ENCODE data around the gene TCEAL1. TPM values are rescaled to one million over a fixed set of nuclear protein-coding genes. Genes with fewer than 3 reads are reported as not detected.

Gene TCEAL1
- total RNA-seq, 1 experiment from 2014 or later: not detected

- TF ChIP-seq ATF3 (IDR thresholded peaks at IDR 0.05) (no peak), CBX3 (IDR thresholded peaks at IDR 0.05; ENCODE audit: low read depth) (no peak)
Measured at GRCh38 chrX:103630171-103630511, 1.4 kb downstream of the TCEAL1 start (continued).

GRCh38 chrX:103631145-103631544 lies 2.4 kb downstream of the TCEAL1 start:
- no TSS peak for BruUV-seq (replicated peaks)
- no peak overlapping the region for H3K4me2 ChIP-seq (ENCODE audit: low read length)
- ChIA-PET RAD21 (ENCODE audit: low non-redundant PET in 1 of 2, low total read pairs in 2 of 2, uncharacterized antibody in 2 of 2, unreplicated experiment in 2 of 2) (no interaction called here), CTCF (no interaction called here), POLR2A (no interaction called here)
- H3K27ac ChIP-seq (ENCODE audit: low read depth, low read length): no peak overlapping the region
- no peaks in the 10 kb centered on the region for H3K9me2 ChIP-seq (ENCODE audit: insufficient read depth)
- H3K4me3 ChIP-seq (replicated peaks in 1 of 2; ENCODE audit: low read depth in 1 of 2, low read length in 2 of 2): no peak overlapping the region
- H2AFZ ChIP-seq (ENCODE audit: low read depth, low read length, poor library complexity, severe bottlenecking): no peak overlapping the region
- H4K20me1 ChIP-seq (ENCODE audit: insufficient read depth): no peaks in the 10 kb centered on the region
- no peak for DNase-seq (ENCODE audit: low read depth, low spot score)
- no peaks in the 10 kb centered on the region for H3K36me3 ChIP-seq (ENCODE audit: control insufficient read depth in 1 of 2, insufficient read depth in 2 of 2, low read length in 2 of 2)
- no peaks in the 10 kb centered on the region for H3K9me3 ChIP-seq (ENCODE audit: control insufficient read depth in 1 of 2, insufficient read depth in 1 of 2, low read depth in 1 of 2, low read length in 2 of 2)
- no peak overlapping the region for H3K9ac ChIP-seq (ENCODE audit: low read length)
- H3K27me3 ChIP-seq (ENCODE audit: insufficient read depth, low read length): no peaks in the 10 kb centered on the region
- intact Hi-C loops (cut with micrococcal nuclease): no loop called here
- ATAC-seq: no peak
- H3K4me1 ChIP-seq (ENCODE audit: control insufficient read depth in 1 of 2, insufficient read depth in 2 of 2, low read length in 2 of 2): no peaks in the 10 kb centered on the region
- TF ChIP-seq EGR1 (IDR thresholded peaks at IDR 0.05; ENCODE audit: low read depth) (no peak), MAX (IDR thresholded peaks at IDR 0.05) (no peak), JUND (IDR thresholded peaks at IDR 0.05) (no peak), ZFX (IDR thresholded peaks at IDR 0.05) (no peak)
- no peaks in the 10 kb centered on the region for H3K79me2 ChIP-seq (ENCODE audit: insufficient read depth, low read length)

GRCh38 chrX:103635436-103635835 lies 6.7 kb downstream of the TCEAL1 start:
- POLR2A ChIA-PET: no interaction called here
- no peak for TF ChIP-seq MAX (IDR thresholded peaks at IDR 0.05)
- TF ChIP-seq ELF1 (IDR thresholded peaks at IDR 0.05; ENCODE audit: borderline replicate concordance, low read depth): no peak
- no peak for TF ChIP-seq POLR2AphosphoS5 (IDR thresholded peaks at IDR 0.05; ENCODE audit: low read depth, low read length)
- TF ChIP-seq RAD21 (IDR thresholded peaks at IDR 0.05; ENCODE audit: low read depth): no peak
- no peak for TF ChIP-seq REST (IDR thresholded peaks at IDR 0.05; ENCODE audit: low read depth)
- no peak for TF ChIP-seq EGR1 (IDR thresholded peaks at IDR 0.05; ENCODE audit: low read depth)
- no peak for TF ChIP-seq ZNF274 (IDR thresholded peaks at IDR 0.05; ENCODE audit: low read depth, low read length)

More at GRCh38 chrX:103635436-103635835, 6.7 kb downstream of the TCEAL1 start:
- Histone ChIP-seq H3K4me1 (ENCODE audit: control insufficient read depth in 1 of 2, insufficient read depth in 2 of 2, low read length in 2 of 2) (peaks cover 0 to 17% of the 10 kb centered on the region in 2 experiments; a peak in 2 of 4 replicates), H4K20me1 (ENCODE audit: insufficient read depth) (no peaks in the 10 kb centered on the region), H3K27me3 (ENCODE audit: insufficient read depth, low read length) (no peaks in the 10 kb centered on the region), H3K4me3 (replicated peaks in 1 of 2; ENCODE audit: low read depth in 1 of 2, low read length in 2 of 2) (no peak overlapping the region), H3K9ac (ENCODE audit: low read length) (no peak overlapping the region), H2AFZ (ENCODE audit: low read depth, low read length, poor library complexity, severe bottlenecking) (no peak overlapping the region), H3K9me3 (ENCODE audit: control insufficient read depth in 1 of 2, insufficient read depth in 1 of 2, low read depth in 1 of 2, low read length in 2 of 2) (no peaks in the 10 kb centered on the region), H3K36me3 (ENCODE audit: control insufficient read depth in 1 of 2, insufficient read depth in 2 of 2, low read length in 2 of 2) (no peaks in the 10 kb centered on the region), H3K79me2 (ENCODE audit: insufficient read depth, low read length) (no peaks in the 10 kb centered on the region), H3K27ac (ENCODE audit: low read depth, low read length) (no peak overlapping the region), H3K9me2 (ENCODE audit: insufficient read depth) (no peaks in the 10 kb centered on the region), H3K4me2 (ENCODE audit: low read length) (no peak overlapping the region)
- BruUV-seq (replicated peaks): no TSS peak
- ATAC-seq (no peak), DNase-seq (ENCODE audit: low read depth, low spot score) (no peak)
- intact Hi-C loops (cut with micrococcal nuclease): no loop called here
- CTCF ChIA-PET: no interaction called here
- RAD21 ChIA-PET (ENCODE audit: low non-redundant PET in 1 of 2, low total read pairs in 2 of 2, uncharacterized antibody in 2 of 2, unreplicated experiment in 2 of 2): no interaction called here
